Loucy (cell line): ENCODE data around the gene PAM.

Source experiments
- EZH2phosphoT487 ChIP-seq: fragments of 200-600 bp; IDR thresholded peaks from 2 replicates; pipeline ENCODE4 v1.6.1; 2018; ENCODE audit warnings: antibody characterized with exemption, mild to moderate bottlenecking, moderate library complexity, borderline replicate concordance
- TF ChIP-seq, protein P1 (sequence below): fragments of 200-600 bp; sonication (generic); conservative IDR thresholded peaks from 2 replicates; pipeline ENCODE4 v1.5.1; 2014; ENCODE audit warnings: mild to moderate bottlenecking, antibody characterized with exemption, low read length

DNA sequence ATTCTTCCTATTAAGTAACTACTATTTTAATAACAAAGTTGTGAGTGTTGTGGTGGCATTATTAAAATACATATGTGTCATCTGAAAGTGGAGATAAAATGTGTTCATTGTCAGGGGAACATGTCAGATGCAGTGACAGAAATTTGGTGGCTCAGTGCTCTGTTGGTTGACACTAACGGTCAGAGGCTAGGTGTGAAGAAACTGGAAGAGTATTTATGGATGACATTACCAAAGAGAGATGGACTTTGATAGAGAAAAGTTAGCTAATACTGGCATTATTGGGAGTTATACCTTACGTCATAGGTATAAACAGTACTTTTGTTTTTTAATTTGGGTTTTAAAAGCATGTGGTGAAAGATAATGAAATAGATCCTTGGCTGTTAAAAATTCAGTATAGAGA, 33.7 kb downstream of the PAM start:
- TF ChIP-seq, protein P1, sequence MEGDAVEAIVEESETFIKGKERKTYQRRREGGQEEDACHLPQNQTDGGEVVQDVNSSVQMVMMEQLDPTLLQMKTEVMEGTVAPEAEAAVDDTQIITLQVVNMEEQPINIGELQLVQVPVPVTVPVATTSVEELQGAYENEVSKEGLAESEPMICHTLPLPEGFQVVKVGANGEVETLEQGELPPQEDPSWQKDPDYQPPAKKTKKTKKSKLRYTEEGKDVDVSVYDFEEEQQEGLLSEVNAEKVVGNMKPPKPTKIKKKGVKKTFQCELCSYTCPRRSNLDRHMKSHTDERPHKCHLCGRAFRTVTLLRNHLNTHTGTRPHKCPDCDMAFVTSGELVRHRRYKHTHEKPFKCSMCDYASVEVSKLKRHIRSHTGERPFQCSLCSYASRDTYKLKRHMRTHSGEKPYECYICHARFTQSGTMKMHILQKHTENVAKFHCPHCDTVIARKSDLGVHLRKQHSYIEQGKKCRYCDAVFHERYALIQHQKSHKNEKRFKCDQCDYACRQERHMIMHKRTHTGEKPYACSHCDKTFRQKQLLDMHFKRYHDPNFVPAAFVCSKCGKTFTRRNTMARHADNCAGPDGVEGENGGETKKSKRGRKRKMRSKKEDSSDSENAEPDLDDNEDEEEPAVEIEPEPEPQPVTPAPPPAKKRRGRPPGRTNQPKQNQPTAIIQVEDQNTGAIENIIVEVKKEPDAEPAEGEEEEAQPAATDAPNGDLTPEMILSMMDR = no peak
- no peak for TF ChIP-seq EZH2phosphoT487
